ENCODE results near the gene CAPN5.

CAPN5 gene

GRCh38 chr11:77118086-77118485 is 51.3 kb downstream of the CAPN5 start:
- no CpG with 5 or more reads among the region's 17 CpGs for WGBS, 2 donors (ENCODE audit: extremely low coverage in 2 of 2, insufficient read length in 2 of 2, insufficient replicate concordance in 1 of 2)
- H3K4ac ChIP-seq (ENCODE audit: low read length), result no peak overlapping the region
- no peak overlapping the region for H3K9ac ChIP-seq (ENCODE audit: low read depth, low read length, poor library complexity)
- no peak overlapping the region for H3K27ac ChIP-seq (replicated peaks; ENCODE audit: low read length)
- H2AK5ac ChIP-seq (ENCODE audit: low read depth, low read length), result no peak overlapping the region
- no peaks in the 10 kb centered on the region for H3K27me3 ChIP-seq (ENCODE audit: control insufficient read depth in 3 of 3, insufficient read depth in 3 of 3, low read depth in 1 of 3, low read length in 3 of 3)
- H4K8ac ChIP-seq (ENCODE audit: low read depth, low read length), result no peak overlapping the region
- no peak overlapping the region for H2BK15ac ChIP-seq (ENCODE audit: low read length)
- no peak overlapping the region for H3K4me3 ChIP-seq (ENCODE audit: low read length in 2 of 2)
- H3K23ac ChIP-seq (ENCODE audit: low read depth, low read length, poor library complexity), result no peak overlapping the region
- no peak overlapping the region for H2BK5ac ChIP-seq (ENCODE audit: low read length)
- H3K36me3 ChIP-seq (replicated peaks in 1 of 2; ENCODE audit: control insufficient read depth in 2 of 2, insufficient read depth in 2 of 2, low read length in 2 of 2), result peaks cover 0 to 95% of the 10 kb centered on the region in 2 donors
- no peak overlapping the region for H2BK120ac ChIP-seq (ENCODE audit: low read depth, low read length)
- H3K9me3 ChIP-seq (replicated peaks in 1 of 2; ENCODE audit: control insufficient read depth in 2 of 2, insufficient read depth in 1 of 2, low read depth in 1 of 2, low read length in 2 of 2), result no peaks in the 10 kb centered on the region
- H2BK12ac ChIP-seq (ENCODE audit: low read length), result no peak overlapping the region
- H2AFZ ChIP-seq (ENCODE audit: low read length), result no peak overlapping the region
- H4K91ac ChIP-seq (ENCODE audit: low read depth, low read length, poor library complexity), result no peak overlapping the region
- no peak overlapping the region for H3K14ac ChIP-seq (ENCODE audit: low read length)
- H3K79me1 ChIP-seq (ENCODE audit: low read depth, low read length), result peaks cover 1% of the 10 kb centered on the region
- DNase-seq (ENCODE audit: low spot score), result no peak
- no peak overlapping the region for H3K18ac ChIP-seq (ENCODE audit: low read length)
- peaks cover 3 to 7% of the 10 kb centered on the region in 2 donors for H3K4me1 ChIP-seq (ENCODE audit: control insufficient read depth in 2 of 2, insufficient read depth in 1 of 2, low read depth in 1 of 2, low read length in 2 of 2)
- H3K4me2 ChIP-seq (ENCODE audit: insufficient read depth, low read length, poor library complexity, severe bottlenecking), result no peak overlapping the region

- no CpG with 5 or more reads among the region's 12 CpGs for WGBS, 2 donors (ENCODE audit: extremely low coverage in 2 of 2, insufficient read length in 2 of 2, insufficient replicate concordance in 1 of 2)
- Histone ChIP-seq H3K9me3 (replicated peaks in 1 of 2; ENCODE audit: control insufficient read depth in 2 of 2, insufficient read depth in 1 of 2, low read depth in 1 of 2, low read length in 2 of 2) (no peaks in the 10 kb centered on the region), H3K9ac (ENCODE audit: low read depth, low read length, poor library complexity) (peak overlapping the region; percentile 38), H3K4me2 (ENCODE audit: insufficient read depth, low read length, poor library complexity, severe bottlenecking) (no peak overlapping the region), H2BK12ac (ENCODE audit: low read length) (no peak overlapping the region), H2BK15ac (ENCODE audit: low read length) (no peak overlapping the region), H3K14ac (ENCODE audit: low read length) (no peak overlapping the region), H3K27me3 (ENCODE audit: control insufficient read depth in 3 of 3, insufficient read depth in 3 of 3, low read depth in 1 of 3, low read length in 3 of 3) (no peaks in the 10 kb centered on the region), H3K79me1 (ENCODE audit: low read depth, low read length) (peaks cover 1% of the 10 kb centered on the region), H2BK5ac (ENCODE audit: low read length) (no peak overlapping the region), H4K8ac (ENCODE audit: low read depth, low read length) (no peak overlapping the region), H4K91ac (ENCODE audit: low read depth, low read length, poor library complexity) (no peak overlapping the region), H2AFZ (ENCODE audit: low read length) (no peak overlapping the region), H3K4me1 (ENCODE audit: control insufficient read depth in 2 of 2, insufficient read depth in 1 of 2, low read depth in 1 of 2, low read length in 2 of 2) (peaks cover 0 to 7% of the 10 kb centered on the region in 2 donors), H3K36me3 (replicated peaks in 1 of 2; ENCODE audit: control insufficient read depth in 2 of 2, insufficient read depth in 2 of 2, low read length in 2 of 2) (peaks cover 0 to 95% of the 10 kb centered on the region in 2 donors), H2BK120ac (ENCODE audit: low read depth, low read length) (no peak overlapping the region), H3K23ac (ENCODE audit: low read depth, low read length, poor library complexity) (peak overlapping the region; percentile 60), H3K4ac (ENCODE audit: low read length) (no peak overlapping the region), H3K4me3 (ENCODE audit: low read length in 2 of 2) (no peak overlapping the region), H3K27ac (replicated peaks; ENCODE audit: low read length) (no peak overlapping the region), H3K18ac (ENCODE audit: low read length) (peak overlapping the region; percentile 45), H2AK5ac (ENCODE audit: low read depth, low read length) (no peak overlapping the region)
- no peak for DNase-seq (ENCODE audit: low spot score)
Measured at GRCh38 chr11:77118971-77119370, 52.2 kb downstream of the CAPN5 start.

- Histone ChIP-seq H4K91ac (ENCODE audit: low read depth, low read length, poor library complexity) (no peak overlapping the region), H3K23ac (ENCODE audit: low read depth, low read length, poor library complexity) (no peak overlapping the region), H2BK12ac (ENCODE audit: low read length) (no peak overlapping the region), H3K4me1 (ENCODE audit: control insufficient read depth in 2 of 2, insufficient read depth in 1 of 2, low read depth in 1 of 2, low read length in 2 of 2) (peaks cover 0 to 7% of the 10 kb centered on the region in 2 donors), H3K79me1 (ENCODE audit: low read depth, low read length) (peaks cover 1% of the 10 kb centered on the region), H3K4me2 (ENCODE audit: insufficient read depth, low read length, poor library complexity, severe bottlenecking) (no peak overlapping the region), H3K4me3 (ENCODE audit: low read length in 2 of 2) (no peak overlapping the region), H3K4ac (ENCODE audit: low read length) (no peak overlapping the region), H2AK5ac (ENCODE audit: low read depth, low read length) (no peak overlapping the region), H3K18ac (ENCODE audit: low read length) (peak overlapping the region; percentile 5), H3K9ac (ENCODE audit: low read depth, low read length, poor library complexity) (no peak overlapping the region), H3K27me3 (ENCODE audit: control insufficient read depth in 3 of 3, insufficient read depth in 3 of 3, low read depth in 1 of 3, low read length in 3 of 3) (no peaks in the 10 kb centered on the region), H2BK120ac (ENCODE audit: low read depth, low read length) (no peak overlapping the region), H3K9me3 (replicated peaks in 1 of 2; ENCODE audit: control insufficient read depth in 2 of 2, insufficient read depth in 1 of 2, low read depth in 1 of 2, low read length in 2 of 2) (no peaks in the 10 kb centered on the region), H2BK15ac (ENCODE audit: low read length) (no peak overlapping the region), H3K14ac (ENCODE audit: low read length) (no peak overlapping the region), H2AFZ (ENCODE audit: low read length) (no peak overlapping the region), H3K36me3 (replicated peaks in 1 of 2; ENCODE audit: control insufficient read depth in 2 of 2, insufficient read depth in 2 of 2, low read length in 2 of 2) (peaks cover 0 to 95% of the 10 kb centered on the region in 2 donors), H3K27ac (replicated peaks; ENCODE audit: low read length) (no peak overlapping the region), H2BK5ac (ENCODE audit: low read length) (no peak overlapping the region), H4K8ac (ENCODE audit: low read depth, low read length) (no peak overlapping the region)
- no CpG with 5 or more reads among the region's 9 CpGs for WGBS, 2 donors (ENCODE audit: extremely low coverage in 2 of 2, insufficient read length in 2 of 2, insufficient replicate concordance in 1 of 2)
- DNase-seq (ENCODE audit: low spot score), result no peak
Measured at GRCh38 chr11:77119531-77119936, 52.8 kb downstream of the CAPN5 start.

GRCh38 chr11:77120571-77120970 is 53.8 kb downstream of the CAPN5 start:
- Histone ChIP-seq H3K36me3 (replicated peaks in 1 of 2; ENCODE audit: control insufficient read depth in 2 of 2, insufficient read depth in 2 of 2, low read length in 2 of 2) (peaks cover 0 to 96% of the 10 kb centered on the region in 2 donors), H4K91ac (ENCODE audit: low read depth, low read length, poor library complexity) (no peak overlapping the region), H3K4me2 (ENCODE audit: insufficient read depth, low read length, poor library complexity, severe bottlenecking) (no peak overlapping the region), H3K4me3 (ENCODE audit: low read length in 2 of 2) (peak overlapping the region in 1 of 2 donors; percentile 56), H3K18ac (ENCODE audit: low read length) (peak overlapping the region; percentile 33), H3K23ac (ENCODE audit: low read depth, low read length, poor library complexity) (peak overlapping the region; percentile 49), H3K79me1 (ENCODE audit: low read depth, low read length) (peaks cover 1% of the 10 kb centered on the region), H2BK15ac (ENCODE audit: low read length) (peak overlapping the region; percentile 9), H3K9me3 (replicated peaks in 1 of 2; ENCODE audit: control insufficient read depth in 2 of 2, insufficient read depth in 1 of 2, low read depth in 1 of 2, low read length in 2 of 2) (no peaks in the 10 kb centered on the region), H3K4me1 (ENCODE audit: control insufficient read depth in 2 of 2, insufficient read depth in 1 of 2, low read depth in 1 of 2, low read length in 2 of 2) (peaks cover 0 to 7% of the 10 kb centered on the region in 2 donors), H3K9ac (ENCODE audit: low read depth, low read length, poor library complexity) (peak overlapping the region; percentile 17), H3K4ac (ENCODE audit: low read length) (no peak overlapping the region), H2AK5ac (ENCODE audit: low read depth, low read length) (peak overlapping the region; percentile 44), H2BK5ac (ENCODE audit: low read length) (peak overlapping the region; percentile 85), H2AFZ (ENCODE audit: low read length) (no peak overlapping the region), H2BK12ac (ENCODE audit: low read length) (peak overlapping the region; percentile 34), H4K8ac (ENCODE audit: low read depth, low read length) (peak overlapping the region; percentile 9), H3K14ac (ENCODE audit: low read length) (no peak overlapping the region), H3K27me3 (ENCODE audit: control insufficient read depth in 3 of 3, insufficient read depth in 3 of 3, low read depth in 1 of 3, low read length in 3 of 3) (no peaks in the 10 kb centered on the region), H2BK120ac (ENCODE audit: low read depth, low read length) (peak overlapping the region; percentile 40), H3K27ac (replicated peaks; ENCODE audit: low read length) (no peak overlapping the region)
- DNase-seq (ENCODE audit: low spot score), result no peak
- WGBS, 2 donors (ENCODE audit: extremely low coverage in 2 of 2, insufficient read length in 2 of 2, insufficient replicate concordance in 1 of 2), result no CpG with 5 or more reads among the region's 19 CpGs

Data from neuronal stem cell (in vitro differentiated cells).